Loucy (cell line): ENCODE measurements around the gene COX18.

ENCODE experiments used
- H2AFZ ChIP-seq: fragments of 200-600 bp; sonication (generic); 2 replicates; pipeline ENCODE4 v1.6.0; 2016; ENCODE audit warnings: antibody characterized with exemption, mild to moderate bottlenecking, low read length, moderate library complexity
- H3F3A ChIP-seq: fragments of 200-600 bp; 2 replicates; pipeline ENCODE4 v1.6.0; 2016; ENCODE audit warnings: antibody characterized with exemption, low read depth, mild to moderate bottlenecking
- H3K27me3 ChIP-seq: fragments of 200-600 bp; sonication (generic); 2 replicates; pipeline ENCODE4 v1.6.1; 2014; ENCODE audit warnings: low read length, mild to moderate bottlenecking; ENCODE audit not compliant: insufficient read depth, poor library complexity, severe bottlenecking
- H3K36me3 ChIP-seq: fragments of 200-600 bp; sonication (generic); 2 replicates; pipeline ENCODE4 v1.6.1; 2016; ENCODE audit warnings: low read length; ENCODE audit not compliant: insufficient read depth
- H3K4me1 ChIP-seq: fragments of 200-600 bp; sonication (generic); 2 replicates; pipeline ENCODE4 v1.5.1; 2014; ENCODE audit warnings: low read length, mild to moderate bottlenecking; ENCODE audit not compliant: insufficient read depth, poor library complexity, severe bottlenecking
- H3K4me2 ChIP-seq: fragments of 200-600 bp; sonication (generic); 2 replicates; pipeline ENCODE4 v1.6.0; 2014; ENCODE audit warnings: antibody characterized with exemption, low read length, low read depth, mild to moderate bottlenecking; ENCODE audit not compliant: poor library complexity, severe bottlenecking
- H3K4me3 ChIP-seq: fragments of 200-600 bp; sonication (generic); 2 replicates; pipeline ENCODE4 v1.5.1; 2014; ENCODE audit warnings: low read length, mild to moderate bottlenecking, mixed read lengths; ENCODE audit not compliant: poor library complexity, severe bottlenecking
- H3K79me2 ChIP-seq: fragments of 200-600 bp; sonication (generic); 2 replicates; pipeline ENCODE4 v1.6.1; 2014; ENCODE audit warnings: low read length; ENCODE audit not compliant: insufficient read depth
- H3K9ac ChIP-seq: fragments of 200-600 bp; sonication (generic); 2 replicates; pipeline ENCODE4 v1.6.0; 2014; ENCODE audit warnings: mild to moderate bottlenecking, low read depth, low read length, moderate library complexity; ENCODE audit not compliant: poor library complexity, severe bottlenecking
- H3K9me2 ChIP-seq: fragments of 200-600 bp; sonication (generic); replicated peaks from 2 replicates; pipeline ENCODE4 v1.6.1; 2016; ENCODE audit warnings: low read depth, low read length, mixed read lengths
- H3K9me3 ChIP-seq: fragments of 200-600 bp; sonication (generic); 2 replicates; pipeline ENCODE4 v1.6.1; 2014; ENCODE audit warnings: mild to moderate bottlenecking, antibody characterized with exemption, low read length, low read depth; ENCODE audit not compliant: insufficient read depth
- H4K20me1 ChIP-seq: fragments of 200-600 bp; sonication (generic); 2 replicates; pipeline ENCODE4 v1.6.0; 2014; ENCODE audit warnings: antibody characterized with exemption, low read length, mild to moderate bottlenecking; ENCODE audit not compliant: insufficient read depth, poor library complexity, severe bottlenecking
- EZH2phosphoT487 ChIP-seq: fragments of 200-600 bp; IDR thresholded peaks from 2 replicates; pipeline ENCODE4 v1.6.1; 2018; ENCODE audit warnings: antibody characterized with exemption, mild to moderate bottlenecking, moderate library complexity, borderline replicate concordance
- TF ChIP-seq, protein P1 (sequence below): fragments of 200-600 bp; sonication (generic); conservative IDR thresholded peaks from 2 replicates; pipeline ENCODE4 v1.5.1; 2014; ENCODE audit warnings: mild to moderate bottlenecking, antibody characterized with exemption, low read length

COX18 gene

DNA sequence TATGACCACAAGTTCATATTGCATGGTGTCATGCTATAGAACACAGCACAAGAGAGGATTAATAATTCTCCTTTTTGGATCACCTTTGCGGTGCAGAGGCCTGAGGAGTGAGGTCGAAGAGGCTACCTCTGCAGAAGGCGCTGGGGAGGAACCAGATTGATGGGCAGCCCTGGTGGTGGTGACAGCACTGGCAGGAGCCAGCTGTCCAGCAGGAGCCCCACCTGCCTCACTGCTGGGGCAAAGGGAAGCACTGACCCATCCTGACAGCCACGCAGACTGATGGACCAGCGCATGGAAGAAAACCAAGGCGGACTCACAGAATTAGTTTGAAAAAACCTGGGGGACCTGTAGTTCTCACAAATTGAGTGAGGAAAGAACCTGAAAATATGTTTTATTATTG, 50.9 kb downstream of the COX18 start:
- no peak overlapping the region for H2AFZ ChIP-seq

GRCh38 chr4:73013310-73013709, 56.2 kb downstream of the COX18 start:
- H3K36me3 ChIP-seq: no peaks in the 10 kb centered on the region
- H2AFZ ChIP-seq: no peak overlapping the region
- no peak overlapping the region for H3K9ac ChIP-seq

More for the DNA sequence above, 50.9 kb downstream of the COX18 start:
- Histone ChIP-seq H3K4me1 (no peaks in the 10 kb centered on the region), H3K4me3 (no peak overlapping the region), H3K36me3 (no peaks in the 10 kb centered on the region), H3K79me2 (no peaks in the 10 kb centered on the region), H3F3A (no peaks in the 10 kb centered on the region), H3K9me2 (no peaks in the 10 kb centered on the region), H3K9ac (no peak overlapping the region), H3K9me3 (no peaks in the 10 kb centered on the region), H3K27me3 (no peaks in the 10 kb centered on the region), H3K4me2 (no peak overlapping the region), H4K20me1 (no peaks in the 10 kb centered on the region)
- TF ChIP-seq, protein P1, sequence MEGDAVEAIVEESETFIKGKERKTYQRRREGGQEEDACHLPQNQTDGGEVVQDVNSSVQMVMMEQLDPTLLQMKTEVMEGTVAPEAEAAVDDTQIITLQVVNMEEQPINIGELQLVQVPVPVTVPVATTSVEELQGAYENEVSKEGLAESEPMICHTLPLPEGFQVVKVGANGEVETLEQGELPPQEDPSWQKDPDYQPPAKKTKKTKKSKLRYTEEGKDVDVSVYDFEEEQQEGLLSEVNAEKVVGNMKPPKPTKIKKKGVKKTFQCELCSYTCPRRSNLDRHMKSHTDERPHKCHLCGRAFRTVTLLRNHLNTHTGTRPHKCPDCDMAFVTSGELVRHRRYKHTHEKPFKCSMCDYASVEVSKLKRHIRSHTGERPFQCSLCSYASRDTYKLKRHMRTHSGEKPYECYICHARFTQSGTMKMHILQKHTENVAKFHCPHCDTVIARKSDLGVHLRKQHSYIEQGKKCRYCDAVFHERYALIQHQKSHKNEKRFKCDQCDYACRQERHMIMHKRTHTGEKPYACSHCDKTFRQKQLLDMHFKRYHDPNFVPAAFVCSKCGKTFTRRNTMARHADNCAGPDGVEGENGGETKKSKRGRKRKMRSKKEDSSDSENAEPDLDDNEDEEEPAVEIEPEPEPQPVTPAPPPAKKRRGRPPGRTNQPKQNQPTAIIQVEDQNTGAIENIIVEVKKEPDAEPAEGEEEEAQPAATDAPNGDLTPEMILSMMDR: no peak
- TF ChIP-seq EZH2phosphoT487: no peak

DNA sequence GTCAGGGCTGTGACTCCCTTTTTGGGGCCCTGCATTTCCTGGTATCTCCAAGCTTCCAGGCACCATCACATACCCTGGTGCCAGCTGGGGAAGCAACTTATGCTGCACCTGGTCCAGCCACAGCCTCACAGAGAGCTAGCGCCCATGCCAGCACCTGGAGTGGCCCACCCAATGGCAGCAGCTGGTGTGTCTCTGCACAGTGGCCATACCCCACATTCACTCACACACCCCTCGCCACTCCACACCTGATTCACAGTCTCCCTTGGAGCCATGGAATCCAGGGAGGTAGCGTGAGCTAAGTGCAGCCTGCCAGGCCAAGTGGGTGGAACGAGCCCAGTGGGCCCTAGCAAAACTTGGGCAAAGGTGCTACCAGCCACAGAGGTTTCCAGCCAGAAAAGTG, 56.8 kb downstream of the COX18 start:
- TF ChIP-seq EZH2phosphoT487: no peak
- TF ChIP-seq, protein P1: no peak
- H3K4me1 ChIP-seq: no peaks in the 10 kb centered on the region

More at GRCh38 chr4:73013310-73013709, 56.2 kb downstream of the COX18 start:
- H3K9me2 ChIP-seq: no peaks in the 10 kb centered on the region
- H3K9me3 ChIP-seq: peaks cover 9% of the 10 kb centered on the region; the same call in 1 of the 2 replicates
- H3K4me1 ChIP-seq: no peaks in the 10 kb centered on the region
- H4K20me1 ChIP-seq: no peaks in the 10 kb centered on the region
- H3K27me3 ChIP-seq: no peaks in the 10 kb centered on the region
- no peak for TF ChIP-seq EZH2phosphoT487
- TF ChIP-seq, protein P1: no peak
- no peaks in the 10 kb centered on the region for H3F3A ChIP-seq
- H3K4me2 ChIP-seq: no peak overlapping the region
- H3K79me2 ChIP-seq: no peaks in the 10 kb centered on the region
- no peak overlapping the region for H3K4me3 ChIP-seq

More for the DNA sequence above, 56.8 kb downstream of the COX18 start:
- H4K20me1 ChIP-seq: no peaks in the 10 kb centered on the region
- H3K79me2 ChIP-seq: no peaks in the 10 kb centered on the region
- no peaks in the 10 kb centered on the region for H3K9me2 ChIP-seq
- H2AFZ ChIP-seq: no peak overlapping the region
- no peak overlapping the region for H3K4me2 ChIP-seq
- H3K36me3 ChIP-seq: no peaks in the 10 kb centered on the region
- no peak overlapping the region for H3K4me3 ChIP-seq
- no peaks in the 10 kb centered on the region for H3K27me3 ChIP-seq
- no peaks in the 10 kb centered on the region for H3F3A ChIP-seq
- no peak overlapping the region for H3K9ac ChIP-seq
- H3K9me3 ChIP-seq: peaks cover 9% of the 10 kb centered on the region; the same call in 1 of the 2 replicates
